ENCODE results near the gene ABCD3. TPM values are rescaled to one million over a fixed set of nuclear protein-coding genes. Genes with fewer than 3 reads are reported as not detected.
A peak's percentile ranks its signal among the peaks of the same experiment; 100 is the strongest.
"Not testable (repeated sequence)": the region's sequence is repeated elsewhere in the genome, so short reads cannot be mapped to it uniquely, and the experiment has no call there.

The ABCD3 gene
- total RNA-seq, result 10 to 100 TPM; 22.2 to 60.3 (median 36.1) TPM

DNA sequence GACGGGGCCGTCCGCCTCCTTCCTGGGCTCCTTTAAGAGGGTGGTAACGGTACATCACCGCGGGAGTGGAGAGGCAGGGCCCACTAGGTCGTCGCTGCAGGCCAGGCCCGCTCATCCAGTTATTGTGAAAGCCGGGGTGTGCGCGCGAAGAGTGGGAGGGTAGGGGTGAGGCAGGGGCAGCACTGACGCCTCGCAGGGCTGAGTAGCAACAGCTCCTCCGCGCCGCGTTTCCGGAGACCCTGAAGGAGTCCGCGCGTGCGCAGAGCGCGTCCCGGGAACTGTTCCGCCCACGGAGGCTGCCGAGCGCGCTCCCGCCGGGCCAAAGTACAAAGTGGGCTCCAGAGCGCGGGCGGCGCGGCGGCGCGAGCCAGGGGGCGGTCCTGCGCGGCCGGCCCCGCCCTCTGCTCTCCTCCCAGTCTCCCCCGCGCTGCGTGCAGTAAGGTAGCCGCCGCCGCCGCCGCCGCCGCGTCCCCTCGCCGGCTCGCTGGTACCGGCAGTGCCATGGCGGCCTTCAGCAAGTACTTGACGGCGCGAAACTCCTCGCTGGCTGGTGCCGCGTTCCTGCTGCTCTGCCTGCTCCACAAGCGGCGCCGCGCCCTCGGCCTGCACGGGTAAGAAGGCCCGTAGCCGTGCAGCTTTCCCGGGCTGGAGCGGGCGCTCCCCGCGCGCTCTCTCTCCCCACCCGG lies at the start of gene ABCD3:
Gene ABCD3 (plus strand): TSS at position 412 of the 686 bp plus-strand sequence. CDS start 90 bp downstream, at position 502.
- Histone ChIP-seq H3K4me1 (peaks cover 0 to 9% of the 10 kb centered on the region in 2 donors), H3K27ac (peak within 1 kb of the TSS; percentile 89 to 92), H3K9me3 (no peaks in the 10 kb centered on the region), H3K36me3 (no peaks in the 10 kb centered on the region), H3K27me3 (no peaks in the 10 kb centered on the region), H3K4me3 (peak within 1 kb of the TSS; percentile 88 to 97 (median 93))
- intact Hi-C loops (cut with DNase I; ENCODE audit: low total_unique reads), result no loop called here
- peak; percentile 91 to 95 for DNase-seq (ENCODE audit: low spot score in 2 of 2)
- peak; percentile 20 for TF ChIP-seq POLR2A (IDR thresholded peaks at IDR 0.05)
- TF ChIP-seq POLR2AphosphoS5 (IDR thresholded peaks at IDR 0.05), result peak in 2 of 3 donors; percentile 70 to 77
- TF ChIP-seq, protein P1, sequence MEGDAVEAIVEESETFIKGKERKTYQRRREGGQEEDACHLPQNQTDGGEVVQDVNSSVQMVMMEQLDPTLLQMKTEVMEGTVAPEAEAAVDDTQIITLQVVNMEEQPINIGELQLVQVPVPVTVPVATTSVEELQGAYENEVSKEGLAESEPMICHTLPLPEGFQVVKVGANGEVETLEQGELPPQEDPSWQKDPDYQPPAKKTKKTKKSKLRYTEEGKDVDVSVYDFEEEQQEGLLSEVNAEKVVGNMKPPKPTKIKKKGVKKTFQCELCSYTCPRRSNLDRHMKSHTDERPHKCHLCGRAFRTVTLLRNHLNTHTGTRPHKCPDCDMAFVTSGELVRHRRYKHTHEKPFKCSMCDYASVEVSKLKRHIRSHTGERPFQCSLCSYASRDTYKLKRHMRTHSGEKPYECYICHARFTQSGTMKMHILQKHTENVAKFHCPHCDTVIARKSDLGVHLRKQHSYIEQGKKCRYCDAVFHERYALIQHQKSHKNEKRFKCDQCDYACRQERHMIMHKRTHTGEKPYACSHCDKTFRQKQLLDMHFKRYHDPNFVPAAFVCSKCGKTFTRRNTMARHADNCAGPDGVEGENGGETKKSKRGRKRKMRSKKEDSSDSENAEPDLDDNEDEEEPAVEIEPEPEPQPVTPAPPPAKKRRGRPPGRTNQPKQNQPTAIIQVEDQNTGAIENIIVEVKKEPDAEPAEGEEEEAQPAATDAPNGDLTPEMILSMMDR (IDR thresholded peaks at IDR 0.05), result no peak

DNA sequence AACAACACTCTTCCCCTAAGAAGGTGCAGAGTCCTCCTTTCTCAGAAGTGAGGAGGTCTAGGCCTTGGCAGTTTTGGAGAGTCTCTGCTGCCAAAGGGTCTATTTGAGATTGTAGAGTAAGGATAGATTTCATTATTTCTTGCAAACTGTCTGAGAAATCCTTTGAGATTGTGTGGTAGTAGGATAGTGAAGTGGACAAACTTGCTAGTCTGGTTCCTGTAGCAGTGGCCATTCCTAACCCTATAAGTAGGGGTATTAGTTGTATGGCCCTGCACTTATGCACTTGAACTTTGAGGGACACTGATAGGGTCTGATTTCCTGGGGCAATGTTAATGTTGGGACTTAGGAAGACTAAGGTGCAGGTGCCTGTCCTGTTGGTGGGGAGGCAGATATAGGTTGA lies 45.4 kb upstream of the ABCD3 start:
- DNase-seq (ENCODE audit: low spot score in 2 of 2); H3K9me3 ChIP-seq; intact Hi-C loops (cut with DNase I; ENCODE audit: low total_unique reads); H3K4me1 ChIP-seq; H3K36me3 ChIP-seq; H3K27ac ChIP-seq; H3K4me3 ChIP-seq; H3K27me3 ChIP-seq: not testable (repeated sequence)

DNA sequence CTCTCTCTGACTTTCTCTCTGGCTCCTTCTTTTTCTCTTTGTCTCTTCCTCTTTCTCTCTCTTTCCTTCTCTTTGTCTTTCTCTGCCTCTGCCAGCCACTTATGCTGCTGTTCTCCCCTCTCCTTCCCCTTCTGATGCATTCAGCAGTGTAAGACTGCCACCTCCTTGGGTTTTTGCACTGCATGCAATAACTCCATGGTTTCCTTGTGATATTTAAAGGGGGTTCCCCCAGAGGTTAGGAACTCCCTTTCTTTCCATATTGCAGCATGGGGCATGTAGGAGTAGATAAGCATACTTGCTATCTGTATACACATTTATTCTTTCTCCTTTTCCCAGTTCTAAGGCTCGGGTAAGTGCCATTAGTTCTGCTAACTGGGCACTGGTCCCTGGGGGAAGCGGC lies 44.9 kb upstream of the ABCD3 start:
- H3K27me3 ChIP-seq; H3K36me3 ChIP-seq; DNase-seq (ENCODE audit: low spot score in 2 of 2); intact Hi-C loops (cut with DNase I; ENCODE audit: low total_unique reads); H3K4me1 ChIP-seq; H3K4me3 ChIP-seq; H3K27ac ChIP-seq; H3K9me3 ChIP-seq: not testable (repeated sequence)

DNA sequence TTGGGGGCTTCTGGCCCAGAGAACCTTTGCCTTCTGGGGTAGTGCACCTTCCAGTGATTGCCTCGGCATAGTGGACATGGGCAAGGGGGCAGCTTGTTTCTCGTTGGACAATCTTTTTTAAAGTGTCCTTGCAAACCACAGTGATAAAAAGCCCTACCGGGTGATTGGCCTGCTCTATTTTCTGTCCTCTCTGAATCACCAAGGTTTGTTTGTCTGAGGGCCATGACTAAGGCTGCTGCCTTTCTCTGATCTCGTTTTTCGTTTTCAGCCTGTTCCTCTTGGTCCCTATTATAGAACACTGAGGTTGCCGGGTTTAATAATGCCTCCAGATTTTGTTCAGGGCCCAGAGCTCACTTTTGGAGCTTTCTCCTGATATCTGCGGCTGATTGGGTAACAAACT lies 42.5 kb upstream of the ABCD3 start:
- H3K27me3 ChIP-seq; H3K4me1 ChIP-seq; H3K36me3 ChIP-seq; H3K9me3 ChIP-seq; DNase-seq (ENCODE audit: low spot score in 2 of 2); H3K27ac ChIP-seq; intact Hi-C loops (cut with DNase I; ENCODE audit: low total_unique reads); H3K4me3 ChIP-seq: not testable (repeated sequence)

DNA sequence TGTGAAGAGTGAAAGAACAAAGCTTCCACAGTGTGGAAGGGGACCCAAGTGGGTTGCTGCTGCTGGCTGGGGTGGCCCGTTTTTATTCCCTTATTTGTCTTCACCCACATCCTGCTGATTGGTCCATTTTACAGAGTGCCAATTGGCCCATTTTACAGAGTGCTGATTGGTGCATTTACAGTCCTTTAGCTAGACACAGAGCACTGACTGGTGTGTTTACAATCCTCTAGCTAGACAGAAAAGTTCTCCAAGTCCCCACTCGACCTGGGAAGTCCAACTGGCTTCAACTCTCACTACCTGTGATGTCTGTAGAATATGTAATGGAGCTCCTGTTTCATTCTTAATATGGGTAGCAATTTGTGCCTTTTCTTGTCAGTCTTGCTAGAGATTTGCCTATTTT lies 39.7 kb upstream of the ABCD3 start:
- DNase-seq (ENCODE audit: low spot score in 2 of 2); H3K9me3 ChIP-seq; intact Hi-C loops (cut with DNase I; ENCODE audit: low total_unique reads); H3K27me3 ChIP-seq; H3K36me3 ChIP-seq; H3K4me1 ChIP-seq; H3K4me3 ChIP-seq; H3K27ac ChIP-seq: not testable (repeated sequence)

DNA sequence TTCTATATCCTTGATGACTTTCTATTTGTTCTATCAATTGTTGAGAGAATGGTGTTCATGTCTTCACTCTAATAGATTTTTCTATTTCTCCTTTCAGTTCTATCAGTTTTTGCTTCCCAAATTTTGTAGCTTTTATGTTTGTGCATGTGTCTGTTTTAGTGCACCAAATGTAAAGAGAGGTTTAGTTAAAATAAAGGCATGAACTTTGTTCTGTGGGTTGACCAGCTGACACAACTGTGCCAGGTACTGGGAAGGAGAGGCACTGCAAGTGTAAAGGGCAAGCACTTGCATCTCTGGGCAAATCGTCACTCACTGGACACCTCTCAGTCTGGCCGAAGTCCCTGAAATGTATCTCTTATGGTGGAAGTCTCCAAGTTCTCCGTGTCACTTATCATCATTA lies 38.6 kb upstream of the ABCD3 start:
- H3K4me3 ChIP-seq, result no peak overlapping the region
- no peak overlapping the region for H3K27ac ChIP-seq
- no peaks in the 10 kb centered on the region for H3K36me3 ChIP-seq
- no peaks in the 10 kb centered on the region for H3K9me3 ChIP-seq
- no peaks in the 10 kb centered on the region for H3K4me1 ChIP-seq
- H3K27me3 ChIP-seq, result no peaks in the 10 kb centered on the region
- intact Hi-C loops (cut with DNase I; ENCODE audit: low total_unique reads), result no loop called here
- DNase-seq (ENCODE audit: low spot score in 2 of 2), result no peak
- TF ChIP-seq, protein P1 (IDR thresholded peaks at IDR 0.05), result no peak
- no peak for TF ChIP-seq POLR2A (IDR thresholded peaks at IDR 0.05)
- no peak for TF ChIP-seq POLR2AphosphoS5 (IDR thresholded peaks at IDR 0.05)

DNA sequence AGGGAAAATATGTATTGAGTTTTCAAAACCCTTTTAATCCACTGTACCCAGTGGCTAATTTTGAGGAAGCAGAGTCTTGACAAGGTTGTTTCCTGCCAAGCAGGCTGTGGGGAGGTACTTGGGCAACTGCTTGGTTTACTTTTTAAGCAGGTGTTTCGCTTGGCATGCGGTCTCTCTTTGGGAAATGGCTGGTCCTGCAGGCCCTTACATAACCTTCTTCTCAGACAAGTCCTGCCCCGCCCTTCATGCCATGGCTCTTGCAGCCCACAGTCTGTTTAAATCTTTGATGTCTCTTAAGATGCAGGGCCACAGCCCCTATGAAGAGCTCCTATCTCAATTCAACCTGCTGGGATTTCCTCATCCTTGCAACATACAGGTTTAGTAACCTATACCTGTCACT lies 36.0 kb upstream of the ABCD3 start:
- intact Hi-C loops (cut with DNase I; ENCODE audit: low total_unique reads), result no loop called here

More for the DNA sequence above, 36.0 kb upstream of the ABCD3 start:
- Histone ChIP-seq H3K4me3 (no peak overlapping the region), H3K9me3 (no peaks in the 10 kb centered on the region), H3K27me3 (no peaks in the 10 kb centered on the region), H3K36me3 (no peaks in the 10 kb centered on the region), H3K27ac (no peak overlapping the region), H3K4me1 (no peaks in the 10 kb centered on the region)
- TF ChIP-seq POLR2A (IDR thresholded peaks at IDR 0.05) (no peak), POLR2AphosphoS5 (IDR thresholded peaks at IDR 0.05) (peak in 1 of 3 donors; percentile 20)
- DNase-seq (ENCODE audit: low spot score in 2 of 2), result peak; percentile 61 to 68

Data from breast epithelium (tissue), 4 donors.